ENCODE results near the gene NDUFAF8.

Gene NDUFAF8

GRCh38 chr17:81254955-81255717 lies 16.0 kb downstream of the NDUFAF8 start:
- DNase-seq, result peak; percentile 89

- DNase-seq, result no peak
Observed at GRCh38 chr17:81256616-81257015, 17.5 kb downstream of the NDUFAF8 start.

- DNase-seq, result no peak
Observed at GRCh38 chr17:81257533-81257932, 18.4 kb downstream of the NDUFAF8 start.

- DNase-seq, result no peak
Observed at GRCh38 chr17:81258292-81258691, 19.2 kb downstream of the NDUFAF8 start.

GRCh38 chr17:81259058-81259605 lies 20.0 kb downstream of the NDUFAF8 start:
- DNase-seq, result no peak

- no peak for DNase-seq
Observed at GRCh38 chr17:81260171-81260570, 21.1 kb downstream of the NDUFAF8 start.

- DNase-seq, result no peak
Observed at GRCh38 chr17:81260641-81261040, 21.5 kb downstream of the NDUFAF8 start.

GRCh38 chr17:81261096-81261495 lies 22.0 kb downstream of the NDUFAF8 start:
- DNase-seq, result no peak

- DNase-seq, result no peak
Observed at GRCh38 chr17:81261582-81262336, 22.6 kb downstream of the NDUFAF8 start.

- DNase-seq, result no peak
Observed at GRCh38 chr17:81263371-81264181, 24.5 kb downstream of the NDUFAF8 start.

GRCh38 chr17:81264640-81265039 lies 25.5 kb downstream of the NDUFAF8 start:
- DNase-seq, result no peak

GRCh38 chr17:81265576-81265975 lies 26.5 kb downstream of the NDUFAF8 start:
- DNase-seq, result no peak

GRCh38 chr17:81267390-81268067 lies 28.4 kb downstream of the NDUFAF8 start:
- DNase-seq, result no peak

- no peak for DNase-seq
Observed at GRCh38 chr17:81270279-81270678, 31.2 kb downstream of the NDUFAF8 start.

GRCh38 chr17:81271226-81271625 lies 32.1 kb downstream of the NDUFAF8 start:
- DNase-seq, result no peak

- DNase-seq, result no peak
Observed at GRCh38 chr17:81272616-81273015, 33.5 kb downstream of the NDUFAF8 start.

GRCh38 chr17:81273698-81274470 lies 34.8 kb downstream of the NDUFAF8 start:
- no peak for DNase-seq

- no peak for DNase-seq
Observed at GRCh38 chr17:81274471-81274855, 35.3 kb downstream of the NDUFAF8 start.

- DNase-seq, result no peak
Observed at GRCh38 chr17:81276781-81277180, 37.7 kb downstream of the NDUFAF8 start.

GRCh38 chr17:81277421-81277820 lies 38.3 kb downstream of the NDUFAF8 start:
- no peak for DNase-seq

GRCh38 chr17:81277946-81278693 lies 39.0 kb downstream of the NDUFAF8 start:
- no peak for DNase-seq
